Measurements from ENCODE around the gene GHDC.

Gene GHDC

DNA sequence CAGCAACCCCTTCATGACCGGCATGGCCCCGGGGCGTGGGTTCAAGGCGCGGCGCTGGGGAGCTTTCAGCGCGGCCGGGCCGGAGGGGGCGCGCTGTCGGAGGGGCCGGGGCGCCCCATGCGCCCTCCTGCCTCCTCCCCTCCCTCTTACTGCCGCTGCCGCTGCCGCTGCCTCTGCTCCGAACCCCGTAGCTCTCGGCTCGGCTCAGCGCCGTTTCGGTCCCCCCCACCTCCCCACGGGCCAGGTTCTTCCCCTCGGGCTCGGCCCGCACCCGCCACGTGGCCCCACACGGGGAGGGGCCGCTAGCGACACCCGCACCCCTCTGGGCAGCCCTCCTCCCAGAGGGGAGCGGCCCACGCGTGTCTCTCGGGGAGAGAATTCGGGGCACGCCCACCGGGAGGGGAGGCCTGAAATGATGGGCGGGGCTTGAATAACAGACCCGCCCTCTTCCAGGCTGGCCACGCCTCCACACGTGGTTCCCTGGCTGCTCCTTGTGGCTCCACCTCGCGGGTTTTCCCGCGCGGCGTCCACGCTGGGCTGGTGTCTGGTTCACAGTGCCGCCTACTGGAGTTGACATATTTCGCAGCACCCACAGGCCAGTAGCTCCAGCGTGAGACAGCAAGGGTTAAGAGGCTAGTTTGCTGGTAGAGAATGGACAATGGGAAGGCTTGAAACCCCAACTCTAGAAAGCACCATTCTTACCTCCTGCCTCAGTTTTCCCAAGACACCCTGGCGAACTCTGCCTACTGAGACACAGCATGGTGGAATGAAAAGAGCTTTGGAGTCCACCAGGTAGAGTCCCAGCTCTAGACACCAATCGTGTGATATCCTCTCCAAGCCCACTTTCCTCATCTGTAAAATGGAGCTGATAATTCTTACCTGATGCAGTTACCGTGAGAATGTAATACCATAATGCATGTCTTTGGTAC lies 13.1 kb downstream of the GHDC start, which contains the start of gene KCNH4:
Gene KCNH4 (minus strand): TSS at position 221 of the 929 bp plus-strand sequence. CDS start 197 bp downstream, at position 24.
- Histone ChIP-seq H3K79me2 (ENCODE audit: insufficient read depth, low read length) (no peaks in the 10 kb centered on the region), H3K4me2 (ENCODE audit: low read length) (peak within 1 kb of the TSS; percentile 83), H3K36me3 (ENCODE audit: insufficient read depth, low read length) (no peaks in the 10 kb centered on the region), H3K9me3 (ENCODE audit: low read length) (no peaks in the 10 kb centered on the region), H3K9me2 (ENCODE audit: low read depth, low read length) (no peaks in the 10 kb centered on the region), H3F3A (ENCODE audit: insufficient read depth, low read length) (no peaks in the 10 kb centered on the region), H4K20me1 (ENCODE audit: insufficient read depth, low read length) (no peaks in the 10 kb centered on the region), H3K4me1 (ENCODE audit: insufficient read depth, low read length, severe bottlenecking) (peaks cover 36% of the 10 kb centered on the region), H3K9ac (ENCODE audit: low read length) (peak within 1 kb of the TSS; percentile 26; the same call in 1 of the 2 replicates), H3K4me3 (ENCODE audit: low read depth, low read length, poor library complexity, severe bottlenecking) (peak within 1 kb of the TSS; percentile 59), H3K27ac (ENCODE audit: low read depth, low read length, poor library complexity, severe bottlenecking) (no peak within 1 kb of the TSS), H3K27me3 (ENCODE audit: insufficient read depth, low read length) (no peaks in the 10 kb centered on the region), H2AFZ (ENCODE audit: low read length) (no peak within 1 kb of the TSS)
- TF ChIP-seq EZH2 (IDR thresholded peaks at IDR 0.05; ENCODE audit: borderline replicate concordance, low read length): no peak
- TF ChIP-seq, protein P1, sequence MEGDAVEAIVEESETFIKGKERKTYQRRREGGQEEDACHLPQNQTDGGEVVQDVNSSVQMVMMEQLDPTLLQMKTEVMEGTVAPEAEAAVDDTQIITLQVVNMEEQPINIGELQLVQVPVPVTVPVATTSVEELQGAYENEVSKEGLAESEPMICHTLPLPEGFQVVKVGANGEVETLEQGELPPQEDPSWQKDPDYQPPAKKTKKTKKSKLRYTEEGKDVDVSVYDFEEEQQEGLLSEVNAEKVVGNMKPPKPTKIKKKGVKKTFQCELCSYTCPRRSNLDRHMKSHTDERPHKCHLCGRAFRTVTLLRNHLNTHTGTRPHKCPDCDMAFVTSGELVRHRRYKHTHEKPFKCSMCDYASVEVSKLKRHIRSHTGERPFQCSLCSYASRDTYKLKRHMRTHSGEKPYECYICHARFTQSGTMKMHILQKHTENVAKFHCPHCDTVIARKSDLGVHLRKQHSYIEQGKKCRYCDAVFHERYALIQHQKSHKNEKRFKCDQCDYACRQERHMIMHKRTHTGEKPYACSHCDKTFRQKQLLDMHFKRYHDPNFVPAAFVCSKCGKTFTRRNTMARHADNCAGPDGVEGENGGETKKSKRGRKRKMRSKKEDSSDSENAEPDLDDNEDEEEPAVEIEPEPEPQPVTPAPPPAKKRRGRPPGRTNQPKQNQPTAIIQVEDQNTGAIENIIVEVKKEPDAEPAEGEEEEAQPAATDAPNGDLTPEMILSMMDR (IDR thresholded peaks at IDR 0.05; ENCODE audit: low read length): peak; percentile 84

DNA sequence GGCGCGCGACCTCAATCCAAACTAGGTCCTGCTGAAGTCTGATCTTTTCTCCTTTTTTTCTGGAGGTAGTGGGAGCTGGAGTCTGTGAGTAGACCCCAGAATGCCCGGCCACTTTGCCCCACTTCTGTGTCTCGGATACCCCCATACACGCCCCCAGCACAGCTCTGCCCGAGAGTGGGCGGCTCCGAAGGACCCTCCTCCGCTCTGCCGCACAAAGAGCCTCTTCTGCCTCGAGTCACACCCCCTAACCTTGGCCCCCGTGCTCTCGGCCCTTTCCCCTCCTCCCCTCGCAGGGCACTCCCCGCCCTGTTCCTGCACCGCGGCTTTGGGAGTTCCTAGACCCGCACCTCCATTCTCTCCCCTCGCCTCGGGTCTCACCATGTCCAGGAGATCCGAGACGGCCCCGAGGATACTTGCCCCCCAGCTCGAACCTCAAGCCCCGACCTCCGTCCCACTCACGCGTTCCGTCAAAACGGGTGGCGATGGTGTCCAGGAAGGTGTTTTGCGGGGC lies 13.8 kb downstream of the GHDC start:
- Histone ChIP-seq H3K9ac (ENCODE audit: low read length) (no peak overlapping the region), H3F3A (ENCODE audit: insufficient read depth, low read length) (no peaks in the 10 kb centered on the region)

DNA sequence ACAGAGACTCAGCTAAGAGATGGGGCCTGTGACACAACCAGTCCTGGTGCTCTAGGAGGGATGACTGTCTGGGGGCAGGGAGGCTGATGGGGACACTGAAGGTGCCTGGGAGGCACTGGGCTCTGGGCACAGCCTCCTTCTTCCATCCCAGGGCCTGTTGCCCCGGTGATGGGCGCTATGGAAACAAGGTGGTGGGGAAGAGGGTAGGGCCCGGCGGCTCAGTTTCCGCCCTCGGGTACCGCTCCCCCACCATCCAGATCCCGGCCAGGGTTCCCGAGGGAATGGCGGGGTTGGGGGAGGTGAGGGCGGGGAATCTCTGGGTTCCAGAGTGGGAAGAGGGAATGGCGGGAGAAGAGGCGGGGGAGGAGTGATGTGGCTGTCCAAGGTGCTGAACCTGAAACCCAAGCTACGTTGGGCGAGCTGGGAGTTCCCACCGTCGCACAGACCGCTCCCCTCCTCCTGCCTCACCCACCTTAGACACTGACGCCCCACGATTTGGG lies 14.3 kb downstream of the GHDC start:
- Histone ChIP-seq H4K20me1 (ENCODE audit: insufficient read depth, low read length) (no peaks in the 10 kb centered on the region), H3K9me3 (ENCODE audit: low read length) (no peaks in the 10 kb centered on the region), H3K9me2 (ENCODE audit: low read depth, low read length) (no peaks in the 10 kb centered on the region), H3K27me3 (ENCODE audit: insufficient read depth, low read length) (no peaks in the 10 kb centered on the region), H3K36me3 (ENCODE audit: insufficient read depth, low read length) (no peaks in the 10 kb centered on the region), H3K4me1 (ENCODE audit: insufficient read depth, low read length, severe bottlenecking) (peaks cover 33% of the 10 kb centered on the region), H3K9ac (ENCODE audit: low read length) (no peak overlapping the region), H3K79me2 (ENCODE audit: insufficient read depth, low read length) (no peaks in the 10 kb centered on the region), H3K27ac (ENCODE audit: low read depth, low read length, poor library complexity, severe bottlenecking) (no peak overlapping the region), H2AFZ (ENCODE audit: low read length) (no peak overlapping the region), H3F3A (ENCODE audit: insufficient read depth, low read length) (no peaks in the 10 kb centered on the region), H3K4me3 (ENCODE audit: low read depth, low read length, poor library complexity, severe bottlenecking) (no peak overlapping the region), H3K4me2 (ENCODE audit: low read length) (no peak overlapping the region)
- TF ChIP-seq, protein P1 (IDR thresholded peaks at IDR 0.05; ENCODE audit: low read length): no peak
- no peak for TF ChIP-seq EZH2 (IDR thresholded peaks at IDR 0.05; ENCODE audit: borderline replicate concordance, low read length)

More for the DNA sequence above, 13.8 kb downstream of the GHDC start:
- peak overlapping the region; percentile 59 for H3K4me3 ChIP-seq (ENCODE audit: low read depth, low read length, poor library complexity, severe bottlenecking)
- H3K9me2 ChIP-seq (ENCODE audit: low read depth, low read length): no peaks in the 10 kb centered on the region
- TF ChIP-seq EZH2 (IDR thresholded peaks at IDR 0.05; ENCODE audit: borderline replicate concordance, low read length): no peak
- TF ChIP-seq, protein P1 (IDR thresholded peaks at IDR 0.05; ENCODE audit: low read length): no peak
- H3K4me1 ChIP-seq (ENCODE audit: insufficient read depth, low read length, severe bottlenecking): peaks cover 36% of the 10 kb centered on the region
- H2AFZ ChIP-seq (ENCODE audit: low read length): no peak overlapping the region
- H3K27ac ChIP-seq (ENCODE audit: low read depth, low read length, poor library complexity, severe bottlenecking): no peak overlapping the region
- peak overlapping the region; percentile 83 for H3K4me2 ChIP-seq (ENCODE audit: low read length)
- no peaks in the 10 kb centered on the region for H4K20me1 ChIP-seq (ENCODE audit: insufficient read depth, low read length)
- H3K9me3 ChIP-seq (ENCODE audit: low read length): no peaks in the 10 kb centered on the region
- no peaks in the 10 kb centered on the region for H3K79me2 ChIP-seq (ENCODE audit: insufficient read depth, low read length)
- no peaks in the 10 kb centered on the region for H3K36me3 ChIP-seq (ENCODE audit: insufficient read depth, low read length)
- H3K27me3 ChIP-seq (ENCODE audit: insufficient read depth, low read length): no peaks in the 10 kb centered on the region

All from OCI-LY1 (cell line).